GM19468 (cell line): ENCODE data around the gene CASP10.
"Not testable (repeated sequence)": the region's sequence is repeated elsewhere in the genome, so short reads cannot be mapped to it uniquely, and the experiment has no call there.

Experiments
- ATAC-seq: cut with Tn5 transposase; IDR thresholded peaks from one replicate; pipeline ENCODE4 v1.9.1; 2021; ENCODE audit warnings: mild to moderate bottlenecking, moderate library complexity, moderate number of reproducible peaks; ENCODE audit not compliant: unreplicated experiment; ENCODE audit errors: extremely low read depth

CASP10 gene

GRCh38 chr2:201231781-201232466, 49.0 kb downstream of the CASP10 start:
- no peak for ATAC-seq

- ATAC-seq, result no peak
Measured at GRCh38 chr2:201232467-201232815, 49.5 kb downstream of the CASP10 start.

- peak; percentile 87 for ATAC-seq
Measured at GRCh38 chr2:201233192-201233811, 50.4 kb downstream of the CASP10 start.

DNA sequence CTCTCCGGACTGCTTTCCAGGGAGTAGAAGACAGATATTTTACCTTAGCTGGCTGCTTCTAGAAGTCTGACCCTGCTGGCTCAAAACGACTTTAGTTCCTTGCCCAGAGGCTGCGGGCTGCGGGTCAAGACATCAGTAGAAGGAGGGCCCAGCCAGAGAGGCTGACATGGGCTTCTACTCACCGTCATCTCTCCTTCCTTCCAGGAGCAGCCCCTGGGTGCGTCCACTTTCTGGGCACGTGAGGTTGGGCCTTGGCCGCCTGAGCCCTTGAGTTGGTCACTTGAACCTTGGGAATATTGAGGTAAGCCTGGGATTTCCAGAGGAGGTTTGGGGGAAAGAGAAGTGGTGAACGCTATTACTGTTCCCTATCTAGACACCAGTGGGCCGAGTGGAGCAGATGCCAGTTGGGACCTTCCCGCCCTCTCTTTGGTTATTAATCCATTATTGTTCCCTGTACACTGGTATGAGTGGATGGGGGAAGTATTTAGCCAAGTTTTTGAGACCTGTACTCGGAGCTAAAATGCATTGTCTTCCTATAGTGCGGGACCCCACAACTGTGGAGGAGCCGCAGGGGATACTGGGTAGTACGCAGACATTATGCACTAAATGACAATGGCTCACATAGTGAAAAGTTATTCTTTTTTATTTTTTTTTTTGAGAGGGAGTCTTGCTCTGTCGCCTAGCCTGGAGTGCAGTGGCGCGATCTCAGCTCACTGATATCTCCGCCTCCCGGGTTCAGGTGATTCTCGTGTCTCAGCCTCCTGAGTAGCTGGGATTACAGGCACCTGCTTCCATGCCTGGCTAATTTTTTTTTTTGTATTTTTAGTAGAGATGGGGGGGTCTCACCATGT, 51.1 kb downstream of the CASP10 start:
- ATAC-seq, result no peak

GRCh38 chr2:201234663-201235135, 51.8 kb downstream of the CASP10 start:
- no peak for ATAC-seq

GRCh38 chr2:201235860-201236811, 53.2 kb downstream of the CASP10 start:
- no peak for ATAC-seq

DNA sequence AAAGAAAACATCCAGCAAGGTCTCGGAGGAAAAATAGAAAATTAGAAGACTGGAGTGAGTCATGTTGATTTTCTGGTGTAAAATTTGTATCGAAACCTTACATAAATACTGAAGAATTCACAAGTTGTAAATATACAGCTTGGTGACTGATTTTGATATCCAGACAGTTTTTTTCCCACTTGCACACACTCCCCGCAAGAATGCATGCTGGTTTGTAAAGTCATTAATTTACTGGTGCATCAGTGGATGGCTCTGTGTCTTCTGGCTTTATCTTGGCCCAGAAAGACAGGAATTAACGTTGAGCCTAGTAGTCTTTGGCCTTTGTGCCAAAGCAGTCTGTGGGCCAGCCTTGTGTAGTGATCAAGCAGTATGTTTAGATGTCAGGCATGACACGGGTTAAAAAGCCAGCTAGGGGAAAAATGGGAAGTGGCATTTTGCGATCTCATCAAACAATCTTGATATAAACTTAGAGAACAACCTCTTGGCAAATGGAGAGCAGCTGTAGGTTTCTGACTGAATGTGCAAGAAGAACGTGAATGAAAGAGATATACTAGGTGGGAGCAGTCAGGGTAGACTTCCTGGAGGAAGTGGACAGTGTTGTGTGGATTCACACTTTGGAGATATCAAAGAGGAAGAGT, 54.7 kb downstream of the CASP10 start:
- no peak for ATAC-seq

DNA sequence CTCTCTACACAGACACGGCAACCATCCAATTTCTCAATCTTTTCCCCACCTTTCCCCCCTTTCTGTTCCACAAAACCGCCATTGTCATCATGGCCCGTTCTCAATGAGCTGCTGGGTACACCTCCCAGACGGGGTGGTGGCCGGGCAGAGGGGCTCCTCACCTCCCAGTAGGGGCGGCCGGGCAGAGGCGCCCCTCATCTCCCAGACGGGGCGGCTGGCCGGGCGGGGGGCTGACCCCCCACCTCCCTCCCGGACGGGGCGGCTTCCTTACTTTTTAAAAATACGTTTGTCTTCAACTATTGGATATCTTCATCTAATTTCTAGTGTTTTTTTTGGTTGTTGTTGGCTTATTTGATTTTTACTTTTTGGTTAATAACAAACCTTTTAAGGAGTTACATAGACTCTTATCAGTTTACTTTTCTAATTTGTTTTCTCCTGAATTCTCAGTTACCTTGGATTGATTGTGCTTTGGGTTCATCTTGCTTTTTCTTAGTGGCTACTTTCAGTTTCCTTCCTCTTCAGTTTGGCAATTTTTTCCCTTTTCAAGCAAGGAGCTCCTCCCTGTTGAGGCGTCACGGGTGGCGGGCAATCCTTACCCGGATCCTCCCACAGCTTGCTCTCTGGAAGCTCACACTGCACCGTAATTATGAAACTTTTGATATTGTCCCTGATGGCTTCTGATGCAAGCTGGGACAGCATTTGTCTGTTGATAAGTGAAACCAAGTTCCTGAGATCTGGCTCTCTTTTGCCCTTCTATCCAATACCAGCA, 56.4 kb downstream of the CASP10 start:
- not testable (repeated sequence) for ATAC-seq

- ATAC-seq, result no peak
Measured at GRCh38 chr2:201242571-201243277, 59.8 kb downstream of the CASP10 start.

GRCh38 chr2:201244829-201245228, 61.9 kb downstream of the CASP10 start:
- no peak for ATAC-seq

GRCh38 chr2:201246280-201246679, 63.3 kb downstream of the CASP10 start:
- no peak for ATAC-seq

DNA sequence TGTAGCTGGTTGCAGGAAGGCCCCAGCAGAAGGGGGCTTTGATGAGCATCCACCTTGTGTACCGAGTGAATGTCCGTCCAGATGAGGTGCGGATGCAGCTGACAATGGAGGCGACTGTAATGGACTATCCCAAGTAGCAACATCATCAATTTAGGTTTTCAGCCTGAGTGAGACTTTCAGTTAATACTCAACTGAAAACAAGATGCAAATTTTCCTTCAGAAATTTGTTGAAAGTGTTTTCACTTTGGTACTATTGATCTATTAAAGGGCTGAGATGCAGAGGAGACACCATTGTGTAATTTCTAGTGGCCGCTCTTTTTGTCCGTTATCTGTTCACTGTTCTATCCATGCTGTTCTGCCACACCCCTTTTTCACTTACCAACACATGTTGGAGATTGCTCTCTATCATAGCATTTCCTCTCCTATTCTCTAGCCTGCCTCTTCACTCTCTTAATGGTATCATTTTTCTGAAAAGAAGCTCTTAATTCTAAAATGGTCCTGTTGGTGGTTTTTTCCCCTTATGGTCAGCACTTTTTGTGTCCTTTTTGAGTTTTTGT, 65.4 kb downstream of the CASP10 start:
- no peak for ATAC-seq

DNA sequence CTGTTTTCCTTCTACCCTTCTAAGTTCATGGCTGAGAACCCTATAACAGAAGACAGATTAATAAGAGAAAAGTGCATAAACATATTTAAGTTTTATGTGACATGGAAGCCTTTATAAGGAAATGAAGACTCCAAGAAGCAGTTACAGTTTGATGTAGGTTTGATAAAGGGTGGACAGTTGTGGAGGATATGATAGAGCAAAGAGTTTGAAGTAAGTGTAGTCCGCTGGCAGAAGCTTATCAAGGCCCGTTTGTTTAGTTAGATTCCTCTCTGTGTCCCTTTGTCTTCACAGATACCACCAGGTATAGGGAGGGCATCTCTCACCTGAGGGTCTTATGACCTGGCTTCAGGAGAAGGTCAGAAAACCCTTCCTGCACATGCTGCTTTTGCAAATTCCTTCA, 66.9 kb downstream of the CASP10 start:
- no peak for ATAC-seq

DNA sequence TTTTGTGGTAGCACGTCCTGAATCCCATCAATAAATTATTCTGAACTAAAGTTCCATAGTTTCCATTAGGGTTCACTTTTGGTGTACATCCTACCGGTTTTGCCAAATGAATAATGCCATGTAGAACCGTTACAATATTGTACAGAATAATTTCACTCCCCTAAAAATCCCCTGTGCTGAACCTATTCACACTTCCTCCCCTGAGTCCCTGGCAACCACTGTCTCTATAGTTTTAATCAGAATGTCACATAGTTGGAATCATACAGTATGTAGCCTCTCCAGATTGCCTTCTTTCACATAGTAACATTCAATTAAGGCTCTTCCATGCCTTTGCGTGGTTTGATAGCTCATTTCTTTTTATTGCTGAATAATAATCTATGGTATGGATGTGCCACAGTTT, 67.8 kb downstream of the CASP10 start:
- ATAC-seq, result no peak

GRCh38 chr2:201254081-201254730, 71.3 kb downstream of the CASP10 start:
- no peak for ATAC-seq

DNA sequence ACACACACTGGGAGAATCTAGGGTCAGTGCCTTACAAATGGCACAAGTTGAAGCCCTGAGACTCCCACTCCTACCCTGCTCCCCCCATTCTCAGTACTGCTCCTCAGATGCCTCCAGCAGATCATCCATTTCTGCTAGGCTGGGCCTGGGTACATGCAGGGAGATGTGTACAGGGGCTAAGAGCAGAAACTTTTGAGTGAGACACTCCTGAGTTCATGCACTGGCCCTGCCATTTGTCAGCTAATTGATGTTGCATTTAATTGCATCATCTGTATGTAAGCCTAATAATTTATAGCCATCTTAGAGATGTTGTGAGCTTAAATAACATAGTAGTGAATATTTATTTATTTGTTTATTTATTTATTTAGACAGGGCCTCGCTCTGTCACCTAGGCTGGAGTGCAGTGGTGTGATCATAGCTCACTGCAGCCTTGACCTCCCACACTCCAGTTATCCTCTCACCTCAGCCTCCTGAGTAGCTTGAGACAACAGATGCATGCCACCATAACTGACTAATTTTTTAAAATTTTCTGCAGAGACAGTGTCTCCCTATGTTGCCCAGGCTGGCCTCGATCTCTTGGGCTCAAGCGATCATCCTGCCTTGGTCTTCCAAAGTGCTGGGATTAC, 72.6 kb downstream of the CASP10 start:
- no peak for ATAC-seq

- ATAC-seq, result no peak
Measured at GRCh38 chr2:201256082-201256481, 73.1 kb downstream of the CASP10 start.
